NCI-H748 treated with DMSO at 0.1 percent for 48 hours (cell line): Measurements from ENCODE around the gene SH2D6.
A peak's percentile ranks its signal among the peaks of the same experiment; 100 is the strongest.
"Not testable (repeated sequence)": the region's sequence is repeated elsewhere in the genome, so short reads cannot be mapped to it uniquely, and the experiment has no call there.

Experiments used
- DNase-seq: peaks from one replicate; lab custom pipeline; 2025; lab: John Stamatoyannopoulos, UW

SH2D6 gene

DNA sequence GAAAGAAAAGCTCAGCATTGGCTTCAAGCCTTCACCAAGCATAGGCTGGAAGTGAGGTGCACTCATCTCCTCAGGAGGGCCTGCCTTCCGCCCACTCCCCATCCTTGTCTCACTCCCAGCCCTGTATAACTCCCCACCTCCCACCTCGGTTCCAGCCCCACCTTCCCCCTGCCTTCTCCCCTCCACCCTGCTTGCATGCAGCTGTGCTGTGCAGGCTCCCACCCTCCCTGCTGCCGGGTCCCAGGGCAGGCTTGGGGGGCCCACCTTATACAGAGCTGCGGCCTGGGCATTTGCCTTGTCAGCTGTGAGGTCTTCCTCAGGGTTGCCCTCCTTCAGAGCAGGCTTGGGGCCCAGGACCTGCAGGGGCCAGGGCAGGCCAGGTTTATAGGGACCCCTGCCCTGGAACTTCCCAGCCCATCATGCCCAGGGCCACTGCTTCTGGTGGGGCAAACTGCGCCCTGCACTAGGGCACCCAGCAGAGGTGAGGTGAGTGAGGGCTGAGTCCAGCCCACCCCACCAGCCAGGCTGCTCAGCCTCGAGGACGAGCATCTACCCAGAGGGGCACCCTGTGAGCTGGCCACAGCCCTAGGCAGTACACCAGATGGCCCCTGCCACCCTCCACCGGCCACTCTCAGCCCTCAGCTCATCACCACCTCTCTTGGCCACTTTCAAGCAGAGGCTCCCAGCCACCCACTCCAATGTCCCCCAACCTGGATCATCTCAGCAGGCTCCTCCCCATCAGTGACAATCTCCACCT lies 19.9 kb upstream of the SH2D6 start:
- no peak for DNase-seq

DNA sequence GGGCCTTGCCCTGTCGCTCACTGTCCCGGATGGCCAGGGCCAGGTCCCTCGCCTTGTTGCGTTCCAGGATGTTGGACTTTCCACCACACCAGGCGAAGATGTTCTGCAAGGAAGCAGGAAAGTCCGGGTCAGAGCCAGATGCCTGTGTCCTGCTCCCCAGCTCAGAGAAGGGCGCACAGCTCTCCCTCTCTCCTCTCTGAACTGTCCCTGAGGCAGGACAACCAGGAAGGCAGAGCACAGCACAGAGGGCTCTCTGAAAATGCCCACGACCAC lies 19.4 kb upstream of the SH2D6 start:
- no peak for DNase-seq

GRCh38 chr2:85400023-85400422 lies 18.5 kb upstream of the SH2D6 start:
- DNase-seq = no peak

- no peak for DNase-seq
Measured at GRCh38 chr2:85400541-85401463, 17.7 kb upstream of the SH2D6 start.

- no peak for DNase-seq
Measured at GRCh38 chr2:85401464-85401805, 17.1 kb upstream of the SH2D6 start.

- no peak for DNase-seq
Measured at GRCh38 chr2:85401844-85402243, 16.7 kb upstream of the SH2D6 start.

GRCh38 chr2:85405201-85406059 lies 13.1 kb upstream of the SH2D6 start:
- no peak for DNase-seq

GRCh38 chr2:85409845-85410583 lies 8.5 kb upstream of the SH2D6 start, which contains the start of gene CAPG:
Gene CAPG (minus strand): TSS chr2:85410366. CDS start chr2:85402145, 8,221 bp downstream.
- DNase-seq = no peak

DNA sequence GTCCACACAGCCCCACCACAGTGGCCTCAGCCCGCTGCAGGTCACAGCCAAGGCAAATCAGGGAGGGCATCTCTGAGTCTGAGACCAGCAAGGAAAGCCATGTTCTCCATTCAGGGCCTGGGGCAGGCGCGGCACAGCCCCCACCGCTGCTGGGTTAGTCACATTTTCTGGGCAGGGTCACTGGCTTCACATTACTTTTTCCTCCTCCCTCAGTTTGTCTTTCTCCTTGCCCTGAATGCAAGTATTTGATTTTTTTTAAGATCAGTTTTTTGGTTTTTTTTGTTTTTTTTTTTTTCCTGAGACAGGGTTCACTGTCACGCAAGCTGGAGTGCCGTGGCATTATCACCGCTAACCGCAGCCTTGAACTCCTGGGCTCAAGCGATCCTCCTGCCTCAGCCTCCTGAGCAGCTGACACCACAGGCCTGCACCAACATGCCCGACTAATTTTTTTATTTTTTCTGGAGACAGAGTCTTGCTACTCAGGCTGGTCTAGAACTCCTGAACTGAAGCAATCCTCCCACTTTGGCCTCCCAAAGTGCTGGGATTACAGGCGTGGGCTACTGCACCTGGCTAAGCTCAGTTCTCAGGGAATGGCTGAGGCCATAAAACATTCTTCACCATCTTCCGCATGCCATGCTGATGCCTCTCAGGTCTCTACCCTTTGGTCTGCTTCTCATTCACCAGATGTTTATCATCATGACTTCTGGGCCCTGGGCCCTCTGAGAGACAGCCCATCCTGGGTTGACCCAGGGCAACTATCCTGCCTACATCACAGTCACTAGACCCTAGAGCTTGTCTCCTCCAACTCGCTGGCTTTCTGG lies 7.7 kb upstream of the SH2D6 start:
- no peak for DNase-seq

GRCh38 chr2:85411405-85411748 lies 7.1 kb upstream of the SH2D6 start:
- no peak for DNase-seq

GRCh38 chr2:85413592-85414420 lies 4.7 kb upstream of the SH2D6 start:
- no peak for DNase-seq

DNA sequence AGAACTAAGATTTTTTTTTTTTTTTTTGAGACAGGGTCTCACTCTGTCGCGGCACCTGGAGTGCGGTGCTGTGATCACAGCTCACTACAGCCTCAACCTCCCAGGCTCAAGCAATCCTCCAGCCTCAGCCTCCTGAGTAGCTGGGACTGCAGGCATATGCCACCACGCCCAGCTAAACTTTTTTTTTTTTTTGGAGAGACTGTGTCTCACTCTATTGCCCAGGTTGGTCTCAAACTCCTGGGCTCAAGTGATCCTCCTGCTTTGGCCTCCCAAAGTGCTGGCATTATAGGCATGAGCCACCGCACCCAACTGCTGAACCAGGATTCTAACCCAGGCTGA lies 4.1 kb upstream of the SH2D6 start:
- not testable (repeated sequence) for DNase-seq

DNA sequence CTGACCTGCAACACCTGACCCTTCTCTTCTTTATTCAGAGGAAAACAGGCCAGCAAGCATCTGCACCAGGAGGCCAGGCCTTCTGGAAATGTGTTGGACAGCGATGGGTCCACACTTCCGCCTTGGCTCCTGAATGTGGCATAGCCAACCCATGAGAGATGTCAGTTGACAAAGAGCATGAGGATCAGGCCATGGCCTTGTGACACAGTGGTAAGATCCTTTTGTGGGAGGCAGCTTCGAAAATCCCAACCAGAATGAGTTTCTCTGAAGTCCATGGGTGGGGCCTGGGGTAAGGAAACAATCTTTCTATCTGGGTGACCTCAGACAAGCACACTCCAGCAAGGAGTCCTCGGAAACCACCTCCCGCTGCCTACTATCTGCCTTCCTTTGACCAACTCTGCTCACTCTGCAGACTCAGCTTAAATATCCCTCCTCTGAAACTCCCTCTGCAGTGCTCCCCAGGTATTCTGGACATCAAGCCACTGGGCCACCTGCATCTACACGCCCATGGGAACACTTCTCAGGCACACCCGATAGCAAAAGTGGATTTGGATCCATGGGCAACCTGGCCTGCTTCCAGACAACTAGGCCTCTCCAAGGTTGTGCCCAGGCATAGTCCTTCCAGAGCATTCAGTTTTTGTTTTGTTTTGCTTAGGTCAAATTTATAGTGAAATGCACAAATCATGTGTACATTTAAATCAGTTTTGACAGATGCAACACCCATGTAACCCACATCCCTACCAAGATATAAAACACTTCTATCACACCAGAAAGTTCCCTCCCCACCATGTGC lies 3.6 kb upstream of the SH2D6 start:
- no peak for DNase-seq

DNA sequence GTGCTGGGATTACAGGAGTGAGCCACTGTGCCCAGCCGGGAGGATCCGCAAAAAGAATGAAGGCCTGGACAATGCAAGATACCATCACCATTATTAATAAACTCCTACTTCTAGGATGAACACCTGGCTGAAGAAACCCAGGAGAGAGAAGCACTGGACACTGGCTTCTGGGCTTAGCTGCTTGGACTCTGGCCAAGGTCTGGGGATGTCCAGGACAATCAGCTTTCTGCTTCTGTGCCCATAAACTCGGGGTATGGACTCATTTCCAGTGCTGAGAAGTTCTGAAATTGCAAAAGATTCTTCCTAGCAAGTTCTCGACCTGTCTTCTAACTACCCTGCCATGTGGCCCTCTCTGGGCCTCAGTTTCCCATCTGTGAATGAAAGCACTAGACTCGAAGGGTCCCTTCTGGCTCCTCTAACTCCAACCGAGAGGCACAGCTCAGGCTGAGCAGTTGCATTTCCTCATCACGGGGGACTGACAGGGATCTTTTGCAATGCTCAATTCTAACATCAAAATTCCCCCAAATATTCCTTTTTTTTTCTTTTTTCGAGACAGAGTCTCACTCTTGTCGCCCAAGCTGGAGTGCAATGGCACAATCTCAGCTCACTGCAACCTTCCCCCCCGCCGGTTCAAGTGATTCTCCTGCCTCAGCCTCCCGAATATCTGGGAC lies 2.4 kb upstream of the SH2D6 start:
- no peak for DNase-seq

GRCh38 chr2:85419009-85419675 lies 628 bp downstream of the SH2D6 start:
- DNase-seq = no peak

GRCh38 chr2:85420536-85421259 lies 2.2 kb downstream of the SH2D6 start:
- DNase-seq = peak; percentile 63

DNA sequence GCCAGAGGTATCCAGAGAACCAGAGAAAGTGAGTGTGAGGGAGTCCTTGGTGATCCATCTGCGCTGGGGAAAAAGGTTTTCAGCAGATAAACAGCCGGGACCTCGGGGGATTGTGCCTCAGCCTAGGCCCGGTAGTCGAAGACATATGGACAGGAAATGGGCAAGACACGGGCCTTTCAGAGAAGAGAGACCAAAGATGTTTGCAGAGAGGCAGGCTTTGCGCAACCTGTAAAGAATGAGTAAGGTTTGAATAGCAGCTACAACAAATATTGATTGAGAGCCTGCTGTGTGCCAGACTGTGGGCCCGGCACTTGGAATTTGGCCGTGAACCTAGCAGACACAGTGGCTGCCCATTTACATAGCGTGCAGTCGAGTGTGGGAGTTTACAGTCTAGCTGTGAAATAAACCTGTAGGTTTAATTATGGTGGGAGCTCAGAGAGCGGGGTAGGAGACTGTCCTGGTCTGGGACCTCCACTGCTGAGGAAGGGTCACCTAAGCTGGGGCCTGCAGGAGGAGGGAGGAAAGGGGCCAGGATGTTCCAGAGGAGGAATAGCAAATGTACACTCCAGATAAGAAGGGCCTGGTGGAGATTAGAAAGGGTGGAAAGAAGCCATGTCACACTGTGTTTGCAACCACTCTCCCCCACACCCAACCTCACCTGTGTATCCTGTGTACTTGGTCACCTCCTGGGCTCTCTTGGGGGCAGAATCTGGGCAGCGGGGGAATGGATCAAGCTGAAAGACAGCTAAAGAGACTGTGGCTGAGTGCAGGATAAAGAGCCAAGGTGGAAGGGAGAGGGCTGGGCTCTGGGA lies 3.0 kb downstream of the SH2D6 start:
- no peak for DNase-seq
